IMR-90 (cell line): ENCODE measurements around the gene ABCA9. TPM values are rescaled to one million over a fixed set of nuclear protein-coding genes. Genes with fewer than 3 reads are reported as not detected.

ENCODE experiments used
- ATAC-seq: fragments of 200-7000 bp; cut with Tn5 transposase; 2 replicates; pipeline ENCODE4 v1.9.1; 2020; ENCODE audit warnings: low read depth, mild to moderate bottlenecking, moderate library complexity
- BruUV-seq: library from RNA; stranded (reverse); fragments of 400-500 nt; replicated peaks from 2 replicates; lab custom pipeline; 2021; lab: Mats Ljungman, UMichigan
- CTCF ChIA-PET: fragments of 300-600 bp; formaldehyde crosslinking; extraction: SDS; loops from one replicate; lab custom pipeline; 2021; ENCODE audit warnings: antibody characterized with exemption; lab: Yijun Ruan, JAX
- POLR2A ChIA-PET: fragments of 300-600 bp; sonication (Branson Sonifier 250); formaldehyde crosslinking; loops from one replicate; lab custom pipeline; 2022; ENCODE audit warnings: antibody characterized with exemption; ENCODE audit not compliant: unreplicated experiment; lab: Charles Lee
- DNase-seq: peaks from one replicate; pipeline ENCODE4 v3.0.0; 2013
- H2AFZ ChIP-seq: replicated peaks from 2 replicates; pipeline ENCODE3; 2013; ENCODE audit warnings: low read length, mild to moderate bottlenecking; ENCODE audit not compliant: poor library complexity
- H2AK5ac ChIP-seq: 2 replicates; pipeline ENCODE4 v1.6.1; 2013; ENCODE audit warnings: low read depth, low read length, inconsistent platforms
- H2AK9ac ChIP-seq: replicated peaks from 2 replicates; pipeline ENCODE3; 2013; ENCODE audit warnings: mild to moderate bottlenecking, low read depth, low read length, moderate library complexity; ENCODE audit not compliant: poor library complexity
- H2BK120ac ChIP-seq: 2 replicates; pipeline ENCODE4 v1.6.1; 2013; ENCODE audit warnings: low read depth, low read length, inconsistent platforms
- H2BK15ac ChIP-seq: 3 replicates; pipeline ENCODE4 v1.6.1; 2013; ENCODE audit warnings: low read depth, low read length, inconsistent platforms
- H2BK20ac ChIP-seq: 2 replicates; pipeline ENCODE4 v1.6.1; 2013; ENCODE audit warnings: low read depth, mild to moderate bottlenecking, inconsistent platforms, low read length, moderate library complexity
- H2BK5ac ChIP-seq: 2 replicates; pipeline ENCODE4 v1.6.1; 2013; ENCODE audit warnings: mild to moderate bottlenecking, low read depth, low read length, inconsistent platforms; ENCODE audit not compliant: poor library complexity, severe bottlenecking
- H3K14ac ChIP-seq: replicated peaks from 2 replicates; pipeline ENCODE4 v1.6.1; 2013; ENCODE audit warnings: low read depth, low read length, inconsistent platforms
- H3K18ac ChIP-seq: 2 replicates; pipeline ENCODE4 v1.6.1; 2013; ENCODE audit warnings: low read depth, low read length, control low read depth
- H3K23ac ChIP-seq: 2 replicates; pipeline ENCODE4 v1.6.1; 2013; ENCODE audit warnings: low read depth, low read length, inconsistent platforms
- H3K27ac ChIP-seq: 2 replicates; pipeline ENCODE4 v1.5.1; 2013; ENCODE audit warnings: mild to moderate bottlenecking, control low read depth, low read length; ENCODE audit not compliant: insufficient read depth
- H3K27me3 ChIP-seq: 2 replicates; pipeline ENCODE4 v1.6.1; 2013; ENCODE audit warnings: low read length; ENCODE audit not compliant: control insufficient read depth, insufficient read depth
- H3K36me3 ChIP-seq: 2 replicates; pipeline ENCODE4 v1.6.1; 2013; ENCODE audit warnings: low read length, mixed read lengths; ENCODE audit not compliant: control insufficient read depth, insufficient read depth
- H3K4ac ChIP-seq: 2 replicates; pipeline ENCODE4 v1.6.1; 2013; ENCODE audit warnings: low read depth, low read length, inconsistent platforms
- H3K4me1 ChIP-seq: 2 replicates; pipeline ENCODE4 v1.6.1; 2013; ENCODE audit warnings: low read length, mixed read lengths; ENCODE audit not compliant: control insufficient read depth, insufficient read depth
- H3K4me2 ChIP-seq: 2 replicates; pipeline ENCODE4 v1.6.1; 2013; ENCODE audit warnings: low read depth, mild to moderate bottlenecking, control low read depth, low read length, moderate library complexity
- H3K4me3 ChIP-seq: 2 replicates; pipeline ENCODE4 v1.5.1; 2013; ENCODE audit warnings: low read depth, mild to moderate bottlenecking, control low read depth, low read length, moderate library complexity; ENCODE audit not compliant: insufficient read depth
- H3K56ac ChIP-seq: 2 replicates; pipeline ENCODE4 v1.6.1; 2013; ENCODE audit warnings: low read length, inconsistent platforms; ENCODE audit not compliant: insufficient read depth; ENCODE audit errors: extremely low read depth
- H3K79me1 ChIP-seq, 2 experiments: 2 replicates each; pipeline ENCODE4 v1.6.1; 2013; ENCODE audit warnings: low read length in 2 of 2, inconsistent platforms in 1 of 2, low read depth in 1 of 2
- H3K9ac ChIP-seq: 2 replicates; pipeline ENCODE4 v1.6.1; 2013; ENCODE audit warnings: low read depth, low read length, control low read depth
- H3K9me1 ChIP-seq: 2 replicates; pipeline ENCODE4 v1.6.1; 2013; ENCODE audit warnings: low read length, inconsistent platforms; ENCODE audit not compliant: insufficient read depth
- H3K9me3 ChIP-seq: 2 replicates; pipeline ENCODE4 v1.6.1; 2013; ENCODE audit warnings: low read length; ENCODE audit not compliant: control insufficient read depth, insufficient read depth
- H4K20me1 ChIP-seq: 2 replicates; pipeline ENCODE4 v1.6.1; 2013; ENCODE audit warnings: low read length, inconsistent platforms; ENCODE audit not compliant: insufficient read depth
- H4K5ac ChIP-seq: 2 replicates; pipeline ENCODE4 v1.6.1; 2013; ENCODE audit warnings: mild to moderate bottlenecking, low read depth, low read length, control low read depth
- H4K8ac ChIP-seq, 2 experiments: 2 replicates each; pipeline ENCODE4 v1.6.1; 2013; ENCODE audit warnings: low read depth in 2 of 2, low read length in 2 of 2, control low read depth in 1 of 2, inconsistent platforms in 1 of 2
- H4K91ac ChIP-seq: 2 replicates; pipeline ENCODE4 v1.6.1; 2013; ENCODE audit warnings: low read depth, low read length, inconsistent platforms; ENCODE audit not compliant: insufficient read depth
- BHLHE40 ChIP-seq: fragments of 150-350 bp; IDR thresholded peaks from 2 replicates; pipeline ENCODE4 v1.6.1; 2016; ENCODE audit warnings: mild to moderate bottlenecking, low read depth, low read length
- CEBPB ChIP-seq: IDR thresholded peaks from 2 replicates; pipeline ENCODE4 v1.6.1; 2012; ENCODE audit warnings: low read depth, low read length, improper control_type of control experiment
- CHD1 ChIP-seq: IDR thresholded peaks from 2 replicates; pipeline ENCODE4 v1.6.1; 2012; ENCODE audit warnings: low read depth, low read length, improper control_type of control experiment
- FOS ChIP-seq: fragments of 150-350 bp; IDR thresholded peaks from 2 replicates; pipeline ENCODE4 v1.6.1; 2016; ENCODE audit warnings: low read depth, low read length
- MAZ ChIP-seq: IDR thresholded peaks from 2 replicates; pipeline ENCODE4 v1.6.1; 2012; ENCODE audit warnings: low read depth, mild to moderate bottlenecking, low read length, improper control_type of control experiment, moderate library complexity, borderline replicate concordance
- MXI1 ChIP-seq: IDR thresholded peaks from 2 replicates; pipeline ENCODE4 v1.6.1; 2012; ENCODE audit warnings: low read depth, mild to moderate bottlenecking, low read length, moderate library complexity, borderline replicate concordance
- NFE2L2 ChIP-seq: fragments of 150-350 bp; IDR thresholded peaks from 2 replicates; pipeline ENCODE4 v1.6.1; 2016; ENCODE audit warnings: low read depth, mild to moderate bottlenecking, low read length
- POLR2A ChIP-seq: IDR thresholded peaks from 2 replicates; pipeline ENCODE4 v1.6.1; 2012; ENCODE audit warnings: mild to moderate bottlenecking, low read depth, low read length
- RAD21 ChIP-seq: IDR thresholded peaks from 2 replicates; pipeline ENCODE4 v1.6.1; 2012; ENCODE audit warnings: low read length, improper control_type of control experiment
- RCOR1 ChIP-seq: IDR thresholded peaks from 2 replicates; pipeline ENCODE4 v1.6.1; 2012; ENCODE audit warnings: mild to moderate bottlenecking, low read length, improper control_type of control experiment; ENCODE audit not compliant: insufficient replicate concordance
- RFX5 ChIP-seq: IDR thresholded peaks from 2 replicates; pipeline ENCODE4 v1.8.0; 2012; ENCODE audit warnings: low read depth, mild to moderate bottlenecking, low read length, moderate library complexity
- SMC3 ChIP-seq: fragments of 150-350 bp; IDR thresholded peaks from 2 replicates; pipeline ENCODE4 v1.6.1; 2016; ENCODE audit warnings: low read depth, mild to moderate bottlenecking, antibody characterized with exemption, low read length, moderate library complexity
- WGBS, 2 experiments: methylation state at CpG; one replicate each; pipeline versions ENCODE4 v1.1.5 to v1.1.7; 2013; ENCODE audit warnings: missing lambda C conversion rate in 2 of 2; ENCODE audit not compliant: insufficient read length in 1 of 2; ENCODE audit errors: extremely low coverage in 2 of 2; 5-methylcytosine and 5-hydroxymethylcytosine counted together
- dilution Hi-C: fragments of 300-500 bp; cut with HindIII; formaldehyde crosslinking; loops from one replicate; pipeline ENCODE4 v1.14.3; 2018; ENCODE audit warnings: low sequenced_read_pairs; ENCODE audit not compliant: unreplicated experiment
- in situ Hi-C: fragments of 300-500 bp; cut with MboI; formaldehyde crosslinking; loops from 3 replicates; pipeline ENCODE4 v1.14.3; 2019; ENCODE audit warnings: low sequenced_read_pairs, inconsistent platforms, mixed read lengths
- intact Hi-C: fragments of 100-400 bp; cut with micrococcal nuclease; formaldehyde crosslinking; loops from 2 replicates; pipeline ENCODE4 v1.10.0; 2022
- polyA plus RNA-seq, 3 experiments: library from polyadenylated mRNA; depleted of rRNA; stranded (reverse); fragments of >200 nt; gene quantifications; 2 replicates each; pipeline ENCODE4 v1.2.3, GENCODE V29; 2012; ENCODE audit warnings: low replicate concordance in 1 of 3
- total RNA-seq: library from RNA; depleted of rRNA; stranded (reverse); fragments of >200 nt; gene quantifications from 2 replicates; pipeline ENCODE4 v1.2.3, GENCODE V29; 2012
- TF ChIP-seq, protein P1 (sequence below): conservative IDR thresholded peaks from 2 replicates; pipeline ENCODE4 v1.5.1; 2012; ENCODE audit warnings: mild to moderate bottlenecking, low read depth, low read length, improper control_type of control experiment

Gene ABCA9
- total and polyA plus RNA-seq, 2 of the 4 experiments (the other 2 are of a cell fraction) = under 0.01 TPM; not detected in 1

DNA sequence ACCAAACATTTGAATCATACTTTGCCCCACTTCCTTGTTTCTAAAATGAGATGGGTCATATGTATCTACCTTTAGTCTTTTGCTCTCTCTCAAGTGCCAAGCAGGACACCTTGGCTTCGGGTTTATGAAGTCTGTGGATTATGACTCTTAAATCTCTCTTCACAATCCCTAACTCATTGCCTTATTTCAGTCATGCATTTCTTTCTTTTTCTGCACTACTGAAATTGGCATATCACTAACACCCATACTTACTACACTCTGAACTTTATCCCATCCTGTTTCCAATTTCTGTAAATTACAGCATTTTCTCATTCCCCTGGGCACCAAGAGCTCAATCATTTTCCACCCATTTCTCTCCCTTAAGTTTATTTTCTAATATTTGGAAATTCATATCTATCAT, 42.0 kb downstream of the ABCA9 start:
- no peak overlapping the region for H3K56ac ChIP-seq
- ATAC-seq = no peak
- intact Hi-C loops (no loop called here), in situ Hi-C loops (no loop called here), dilution Hi-C loops (no loop called here)
- H2BK5ac ChIP-seq = no peak overlapping the region
- DNase-seq = no peak
- no peak overlapping the region for H3K18ac ChIP-seq
- no peak overlapping the region for H4K91ac ChIP-seq
- no TSS peak for BruUV-seq
- H4K5ac ChIP-seq = no peak overlapping the region
- H3K27me3 ChIP-seq = no peaks in the 10 kb centered on the region
- no peak overlapping the region for H3K4me2 ChIP-seq
- no peak overlapping the region for H3K14ac ChIP-seq
- no peaks in the 10 kb centered on the region for H3K4me1 ChIP-seq
- no peak for TF ChIP-seq RFX5
- no peak for TF ChIP-seq BHLHE40
- TF ChIP-seq MAZ = no peak
- no peak for TF ChIP-seq SMC3
- TF ChIP-seq RCOR1 = no peak
- no peak for TF ChIP-seq NFE2L2
- no peak for TF ChIP-seq CEBPB
- no peak for TF ChIP-seq FOS
- TF ChIP-seq MXI1 = no peak
- TF ChIP-seq, protein P1, sequence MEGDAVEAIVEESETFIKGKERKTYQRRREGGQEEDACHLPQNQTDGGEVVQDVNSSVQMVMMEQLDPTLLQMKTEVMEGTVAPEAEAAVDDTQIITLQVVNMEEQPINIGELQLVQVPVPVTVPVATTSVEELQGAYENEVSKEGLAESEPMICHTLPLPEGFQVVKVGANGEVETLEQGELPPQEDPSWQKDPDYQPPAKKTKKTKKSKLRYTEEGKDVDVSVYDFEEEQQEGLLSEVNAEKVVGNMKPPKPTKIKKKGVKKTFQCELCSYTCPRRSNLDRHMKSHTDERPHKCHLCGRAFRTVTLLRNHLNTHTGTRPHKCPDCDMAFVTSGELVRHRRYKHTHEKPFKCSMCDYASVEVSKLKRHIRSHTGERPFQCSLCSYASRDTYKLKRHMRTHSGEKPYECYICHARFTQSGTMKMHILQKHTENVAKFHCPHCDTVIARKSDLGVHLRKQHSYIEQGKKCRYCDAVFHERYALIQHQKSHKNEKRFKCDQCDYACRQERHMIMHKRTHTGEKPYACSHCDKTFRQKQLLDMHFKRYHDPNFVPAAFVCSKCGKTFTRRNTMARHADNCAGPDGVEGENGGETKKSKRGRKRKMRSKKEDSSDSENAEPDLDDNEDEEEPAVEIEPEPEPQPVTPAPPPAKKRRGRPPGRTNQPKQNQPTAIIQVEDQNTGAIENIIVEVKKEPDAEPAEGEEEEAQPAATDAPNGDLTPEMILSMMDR = no peak
- no peak for TF ChIP-seq POLR2A
- TF ChIP-seq RAD21 = no peak
- TF ChIP-seq CHD1 = no peak
- POLR2A ChIA-PET = no interaction called here
- H3K4me3 ChIP-seq = no peak overlapping the region
- no peak overlapping the region for H2AK9ac ChIP-seq
- no peaks in the 10 kb centered on the region for H3K79me1 ChIP-seq
- CTCF ChIA-PET = no interaction called here
- no CpG with 5 or more reads among the region's 1 CpG for WGBS, 2 experiments
- no peaks in the 10 kb centered on the region for H3K36me3 ChIP-seq
- H3K4ac ChIP-seq = no peak overlapping the region
- no peak overlapping the region for H4K8ac ChIP-seq
- no peak overlapping the region for H3K27ac ChIP-seq
- no peak overlapping the region for H2AFZ ChIP-seq
- no peak overlapping the region for H3K9ac ChIP-seq
- no peak overlapping the region for H2BK20ac ChIP-seq
- H3K9me1 ChIP-seq = no peaks in the 10 kb centered on the region
- H2AK5ac ChIP-seq = no peak overlapping the region
- no peak overlapping the region for H3K23ac ChIP-seq
- no peak overlapping the region for H2BK15ac ChIP-seq
- no peaks in the 10 kb centered on the region for H4K20me1 ChIP-seq
- no peaks in the 10 kb centered on the region for H3K9me3 ChIP-seq
- H2BK120ac ChIP-seq = no peak overlapping the region
